HG03378 (cell line): Measurements from ENCODE around the gene KRT72.

Source experiments
- ATAC-seq: cut with Tn5 transposase; IDR thresholded peaks from one replicate; pipeline ENCODE4 v1.9.1; 2021; ENCODE audit warnings: mild to moderate bottlenecking, moderate library complexity; ENCODE audit not compliant: unreplicated experiment

Gene KRT72

DNA sequence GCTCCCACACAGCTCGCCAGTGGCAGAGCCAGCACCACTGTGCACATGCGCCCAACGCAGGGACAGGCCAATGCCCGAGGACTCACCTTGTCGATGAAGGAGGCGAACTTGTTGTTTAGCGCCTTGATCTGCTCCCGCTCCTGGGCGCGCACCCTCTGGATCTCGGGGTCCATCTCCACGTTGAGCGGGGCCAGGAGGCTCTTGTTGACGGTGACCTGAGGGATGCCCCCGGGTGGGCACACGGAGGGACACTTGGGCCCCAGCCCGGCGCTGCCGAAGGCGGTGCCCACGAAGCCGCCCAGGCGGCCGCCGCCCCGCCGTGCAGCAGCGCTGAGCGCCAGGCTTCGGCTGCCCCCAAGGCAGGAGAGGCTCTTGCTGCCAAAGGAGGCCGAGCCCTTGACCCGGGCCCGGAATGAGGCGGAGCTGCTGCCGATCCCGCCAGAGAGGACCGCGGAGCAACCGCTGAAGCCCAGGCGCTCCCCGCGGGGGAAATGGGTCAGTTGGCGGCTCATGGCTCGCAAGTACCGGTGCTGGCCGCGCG lies at the start of gene KRT72:
Gene KRT72, minus strand, starts transcription at position 523 of the 541 bp plus-strand sequence. Its CDS starts 11 bp downstream, at position 512.
- no peak for ATAC-seq

DNA sequence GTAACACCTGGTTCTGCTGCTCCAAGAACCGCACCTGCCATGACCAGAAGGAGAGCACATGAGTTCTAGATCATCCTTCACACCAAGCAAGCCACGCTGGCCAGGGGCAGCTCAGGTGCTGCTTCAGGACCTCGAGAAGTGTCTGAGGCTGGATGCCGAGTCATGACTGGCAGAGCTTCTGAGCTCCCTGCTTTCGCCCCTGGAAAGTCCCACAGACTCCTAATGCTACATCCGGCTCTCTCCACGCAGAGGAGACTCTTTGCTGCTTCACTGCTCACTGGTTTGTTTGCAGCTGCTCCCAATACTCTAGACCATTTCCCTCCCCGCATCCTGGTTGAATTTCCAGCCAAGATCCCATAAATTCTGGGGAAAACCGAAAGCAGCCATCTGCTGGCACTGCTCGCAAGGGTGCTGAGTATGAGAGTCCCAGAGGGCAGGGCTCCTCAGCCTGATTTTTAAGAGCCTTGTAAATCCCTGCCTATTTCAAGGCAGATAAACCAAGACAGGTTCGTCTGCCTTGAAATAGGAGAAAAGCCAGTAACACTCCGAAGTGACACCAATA lies 49.3 kb upstream of the KRT72 start:
- no peak for ATAC-seq

DNA sequence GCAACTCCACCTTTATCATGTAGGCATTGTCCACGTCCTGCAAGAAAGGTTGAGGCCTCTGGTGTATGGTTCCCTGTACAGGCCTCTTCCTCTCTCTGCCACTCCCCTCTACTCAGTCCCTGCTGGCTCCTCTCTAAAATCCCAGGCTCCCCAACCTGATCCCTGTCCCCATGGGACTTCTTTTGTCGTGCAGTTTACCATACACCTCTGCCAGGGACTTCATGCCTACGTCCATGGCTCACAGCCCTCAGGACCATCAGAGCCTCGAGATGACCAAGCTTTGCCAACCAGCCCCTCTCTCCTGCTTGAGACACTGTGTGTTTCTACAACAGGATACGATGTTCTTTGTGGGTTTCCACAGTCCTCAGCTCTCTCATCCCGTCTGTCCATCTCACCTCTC lies 47.8 kb upstream of the KRT72 start:
- no peak for ATAC-seq

DNA sequence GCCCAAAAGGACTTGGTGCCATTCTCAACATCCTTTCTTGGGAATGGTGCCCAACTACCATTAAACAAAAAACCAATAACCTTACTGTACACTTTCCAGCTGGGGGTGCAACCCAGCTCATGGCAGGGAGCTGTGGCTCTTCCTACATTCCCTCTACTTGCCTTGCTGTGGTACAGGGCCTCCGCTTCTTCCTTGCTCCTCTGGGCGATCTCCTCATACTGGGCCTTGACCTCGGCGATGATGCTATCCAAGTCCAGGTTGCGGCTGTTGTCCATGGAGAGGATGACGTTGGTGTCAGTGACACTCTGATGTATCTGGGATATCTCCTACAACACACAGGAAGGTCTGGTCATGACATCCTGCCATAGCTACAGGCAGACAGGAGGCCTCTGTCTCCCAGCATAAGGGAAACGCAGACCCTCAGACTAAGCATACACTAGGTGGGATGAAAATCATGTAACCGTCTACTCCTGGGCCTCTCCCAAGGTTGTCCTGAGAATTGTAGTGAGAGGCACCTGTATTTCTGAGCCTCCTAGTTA lies 46.8 kb upstream of the KRT72 start:
- ATAC-seq: no peak

DNA sequence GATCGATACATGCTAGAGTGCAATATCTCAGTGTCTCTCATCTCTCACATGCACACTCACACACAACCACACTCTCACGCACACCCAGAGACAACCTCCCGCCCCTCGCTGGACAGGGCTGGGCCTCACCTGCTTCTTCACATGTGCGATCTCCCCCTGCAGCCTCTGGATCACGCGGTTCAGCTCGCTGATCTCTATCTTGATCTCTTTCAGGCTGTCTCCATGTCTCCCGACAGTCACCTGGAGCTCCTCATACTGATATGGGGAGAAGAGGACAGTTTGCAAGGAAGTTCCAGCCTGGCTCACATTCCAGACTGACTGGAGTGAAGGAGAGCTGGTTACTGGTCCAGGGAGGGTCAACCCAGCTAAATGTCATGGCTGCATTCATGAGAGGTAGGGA lies 46.3 kb upstream of the KRT72 start:
- ATAC-seq: no peak

DNA sequence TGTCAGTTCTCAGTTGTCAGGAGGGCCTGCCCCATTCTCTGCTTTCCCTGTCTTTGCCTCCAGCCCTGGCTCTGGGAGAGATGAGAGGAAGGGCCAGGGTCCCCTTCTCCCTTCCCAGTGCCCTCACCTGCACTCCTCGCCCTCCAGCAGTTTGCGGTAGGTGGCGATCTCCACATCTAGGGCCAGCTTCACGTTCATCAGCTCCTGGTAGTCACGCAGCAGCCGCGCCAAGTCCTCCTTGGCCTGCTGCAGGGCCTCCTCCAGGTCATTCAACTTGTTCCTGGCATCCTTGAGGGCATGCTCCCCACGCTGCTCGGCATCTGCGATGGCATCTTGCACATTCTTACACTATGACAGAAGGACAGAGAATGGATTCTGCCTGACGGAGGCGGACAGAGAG lies 45.4 kb upstream of the KRT72 start:
- no peak for ATAC-seq

DNA sequence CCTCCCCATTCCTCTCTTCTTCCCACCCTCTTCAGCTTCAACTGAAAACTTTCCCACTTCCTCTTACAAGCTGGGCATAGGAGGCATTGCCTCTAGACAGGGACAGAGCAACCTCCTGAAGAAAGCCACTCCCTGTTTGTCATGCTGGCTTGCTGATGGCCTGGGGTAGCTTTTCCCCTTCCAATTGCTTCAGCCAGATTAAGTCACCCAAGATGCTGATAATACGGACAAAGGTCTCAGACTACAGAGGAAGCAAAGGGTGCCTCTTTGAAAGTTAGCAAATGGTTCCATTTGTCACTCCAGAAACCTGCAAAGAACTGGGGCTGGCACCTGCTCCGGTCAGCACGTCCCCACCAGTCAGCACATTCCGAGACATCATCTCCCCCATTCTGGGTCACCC lies 44.7 kb upstream of the KRT72 start:
- no peak for ATAC-seq

DNA sequence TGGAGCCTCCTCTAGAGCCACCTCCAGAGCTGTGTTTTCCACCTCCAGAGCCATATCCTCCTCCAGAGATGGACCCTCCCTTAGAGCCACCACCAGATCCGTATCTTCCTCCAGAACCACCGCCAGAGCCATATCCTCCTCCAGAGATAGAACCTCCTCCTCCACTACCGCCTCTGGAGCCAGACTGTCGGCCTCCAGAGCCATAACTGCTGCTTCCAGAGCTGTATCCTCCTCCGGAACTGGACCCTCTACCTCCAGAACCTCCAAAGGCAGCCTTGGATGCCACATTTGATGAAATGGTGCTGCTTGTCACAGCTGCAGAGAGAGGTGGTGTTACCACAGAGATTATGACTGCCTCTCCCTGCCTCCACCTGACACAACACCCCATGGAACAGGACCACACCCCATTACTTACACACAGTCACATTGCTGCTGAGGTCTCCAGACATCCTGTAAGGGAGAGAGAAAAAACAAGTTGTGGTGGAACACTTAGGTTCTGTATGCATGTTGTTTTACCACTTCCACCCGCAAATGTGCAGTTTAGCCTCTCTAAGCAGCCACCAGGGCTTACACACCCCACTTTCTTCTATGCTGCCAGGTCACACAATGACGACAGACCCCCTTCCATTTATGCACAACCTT lies 44.0 kb upstream of the KRT72 start:
- ATAC-seq: no peak

DNA sequence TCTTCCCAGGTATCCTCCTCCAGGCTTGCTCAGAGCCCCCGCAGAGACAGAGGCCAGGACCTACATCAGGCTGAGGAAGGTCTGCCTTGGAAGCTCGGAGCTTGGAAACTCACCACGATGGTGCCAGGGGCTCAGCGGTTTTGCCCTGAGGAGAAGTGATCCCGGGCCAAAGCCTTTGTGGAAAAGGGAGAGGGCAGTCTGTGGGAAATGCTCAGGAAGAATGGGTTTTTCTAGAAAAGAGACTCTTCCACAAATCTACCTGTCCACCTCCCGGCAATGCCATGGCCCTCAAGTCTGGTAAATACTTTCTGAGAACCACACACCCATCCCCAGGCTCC lies 42.8 kb upstream of the KRT72 start:
- no peak for ATAC-seq

DNA sequence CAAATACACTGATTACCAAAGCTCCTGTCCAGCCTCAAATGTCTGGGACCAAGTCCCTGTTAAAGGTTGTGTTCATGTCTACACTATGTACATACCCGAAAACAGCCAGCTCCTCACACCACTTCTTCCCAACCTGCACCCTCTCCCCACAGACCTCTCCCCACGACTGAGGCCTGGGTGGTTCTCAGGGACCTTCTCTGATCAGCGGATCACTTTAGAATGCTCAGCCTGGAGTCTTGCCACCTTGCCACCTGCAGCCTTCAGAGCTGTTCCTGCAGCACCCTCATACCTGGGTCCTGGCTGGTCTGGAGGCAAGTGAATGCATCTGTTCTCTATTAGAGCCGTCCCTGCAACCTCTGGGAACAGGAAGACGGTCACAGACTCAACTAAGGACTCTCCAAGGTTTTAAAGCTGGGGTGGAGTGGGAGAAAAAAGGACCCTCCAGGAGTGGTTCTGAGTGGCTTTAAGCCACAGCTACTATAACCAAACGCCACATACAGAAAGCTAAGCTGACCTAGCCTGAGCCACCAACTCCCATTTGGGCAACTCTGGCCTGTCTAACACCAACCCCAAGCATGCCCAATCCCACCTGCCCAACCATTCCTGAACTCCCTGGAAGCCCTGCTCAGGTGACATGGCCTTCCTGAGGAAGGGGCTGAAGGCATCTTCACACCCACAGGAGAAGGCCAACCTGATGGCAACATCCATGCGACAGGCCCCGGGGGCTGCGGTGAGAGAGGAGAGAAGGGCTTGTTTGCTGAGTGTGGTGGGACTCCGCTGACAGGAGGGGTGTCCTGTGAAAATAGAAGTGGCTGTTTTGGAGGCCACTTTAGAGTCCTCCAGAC lies 42.2 kb upstream of the KRT72 start:
- ATAC-seq: no peak

DNA sequence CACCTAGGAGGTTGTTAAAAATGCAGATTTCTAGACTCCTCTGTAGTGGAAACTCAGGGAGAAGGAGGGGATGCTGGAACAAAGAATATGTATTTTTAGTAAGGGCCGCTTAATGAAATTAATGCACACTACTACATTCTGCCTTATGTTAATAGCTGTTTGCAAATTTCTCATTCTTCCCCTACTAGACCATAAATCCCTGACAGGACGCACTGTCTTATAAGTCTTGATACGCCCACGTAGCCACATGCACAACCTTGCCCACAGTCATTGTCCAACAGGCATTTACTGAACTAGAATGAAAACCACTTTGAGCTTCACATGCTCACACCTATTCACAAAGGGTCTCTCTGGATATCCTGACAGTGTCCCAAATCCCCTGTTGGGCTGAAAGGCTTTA lies 40.2 kb upstream of the KRT72 start:
- no peak for ATAC-seq

DNA sequence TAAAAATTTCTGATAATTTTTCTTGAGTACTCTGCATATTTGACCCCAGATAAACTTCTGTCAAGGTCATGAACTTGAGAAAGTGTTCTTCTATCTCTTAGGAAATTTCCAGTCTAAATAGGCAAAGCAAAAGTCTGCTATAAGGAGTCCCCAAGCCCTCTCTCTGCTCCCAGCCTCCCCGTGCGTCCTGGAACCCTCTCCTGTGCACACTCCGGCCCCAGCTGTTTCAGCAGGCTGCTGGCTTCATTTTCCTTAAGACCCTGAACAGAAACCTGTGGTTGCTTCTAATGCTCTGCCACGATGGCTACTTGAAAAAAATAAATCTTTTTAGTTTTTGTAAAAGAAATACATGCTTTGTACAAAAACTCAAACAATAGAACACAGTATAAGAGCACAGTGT lies 36.0 kb upstream of the KRT72 start:
- no peak for ATAC-seq

DNA sequence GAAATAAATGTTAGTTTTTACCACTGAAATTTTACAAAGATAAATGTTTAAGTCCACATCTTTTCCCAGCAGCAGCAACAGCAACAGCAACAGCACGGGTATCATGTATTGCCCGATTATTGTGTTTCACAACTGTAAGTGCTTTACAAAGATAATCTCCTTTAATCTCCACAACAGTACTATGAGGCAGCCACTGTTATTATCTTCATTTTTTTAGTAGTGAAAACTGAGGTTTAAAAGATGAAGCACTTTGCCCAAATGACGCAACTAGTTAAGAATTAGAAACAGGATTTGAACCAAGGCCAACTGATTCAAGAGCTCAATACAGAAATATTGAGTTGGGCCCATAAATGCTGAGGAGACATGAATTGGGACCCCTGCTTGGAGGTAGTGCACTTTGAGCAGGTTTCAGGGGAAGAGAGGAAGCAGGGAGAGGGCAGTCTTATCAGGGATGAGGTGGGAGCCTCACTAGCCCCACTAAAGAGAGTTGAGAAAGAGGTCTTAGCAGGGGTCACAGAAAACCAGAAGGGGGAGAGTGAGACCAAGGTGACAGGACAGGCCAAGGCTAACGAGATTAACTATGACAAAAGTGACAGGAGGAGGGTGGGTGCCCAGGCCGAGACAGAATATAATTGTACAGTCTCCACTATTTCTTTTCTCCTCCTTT lies 35.5 kb upstream of the KRT72 start:
- no peak for ATAC-seq

DNA sequence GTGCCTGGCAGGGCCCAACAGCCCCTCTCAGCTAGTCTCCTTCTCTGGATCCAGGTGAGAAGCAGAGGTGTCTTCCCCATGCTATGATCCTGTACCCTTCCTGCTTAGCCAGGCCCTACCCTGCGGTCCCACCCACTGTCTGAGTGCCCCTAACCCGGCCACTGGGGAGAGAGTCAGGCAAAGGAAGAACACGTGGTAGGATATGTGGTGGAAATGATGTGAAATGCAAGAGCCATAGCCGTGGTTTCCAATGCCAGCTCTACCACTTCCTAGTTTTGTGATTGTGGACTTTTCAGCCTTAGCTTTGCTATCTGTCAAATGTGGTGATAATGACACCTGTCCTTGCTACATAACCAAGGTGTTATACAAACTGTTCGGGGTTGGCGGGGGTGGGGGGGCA lies 34.9 kb upstream of the KRT72 start:
- no peak for ATAC-seq

DNA sequence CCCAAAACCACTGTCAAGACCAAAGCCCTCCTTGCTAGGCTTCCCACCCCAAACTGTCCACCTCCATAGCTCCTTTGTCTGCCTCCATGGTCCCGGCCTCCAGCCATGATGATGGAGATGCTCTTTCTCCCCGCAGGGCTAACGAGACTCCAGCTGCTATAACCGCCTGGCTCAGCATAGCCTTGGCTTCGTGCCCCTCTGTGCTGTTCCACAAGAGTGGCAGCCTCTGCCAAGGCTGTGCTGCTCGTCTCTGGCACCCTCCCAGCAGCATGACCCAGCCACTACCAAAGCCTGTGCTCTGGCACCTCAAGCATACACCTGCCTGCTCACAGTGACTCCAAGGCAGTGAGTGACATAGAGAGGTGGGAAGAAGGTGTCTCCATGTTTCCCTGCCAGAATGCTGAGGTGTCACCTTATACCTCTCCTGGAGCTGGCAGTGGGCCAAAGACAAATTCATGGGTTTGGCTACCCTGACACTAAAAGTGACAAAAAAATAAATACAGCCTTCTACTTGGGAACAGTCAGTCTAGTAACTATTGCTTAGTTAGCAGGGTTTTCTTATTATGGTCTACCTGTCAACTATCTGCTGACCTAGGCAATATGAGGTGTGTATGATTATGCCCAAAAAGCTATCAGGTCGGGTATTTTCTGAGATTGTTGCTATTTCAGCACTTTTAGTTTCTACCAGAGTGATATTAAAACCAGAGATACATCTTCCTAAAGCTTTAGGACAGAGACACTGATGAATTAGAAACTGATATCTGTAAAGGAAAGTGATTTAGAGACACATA lies 33.2 kb upstream of the KRT72 start:
- no peak for ATAC-seq

DNA sequence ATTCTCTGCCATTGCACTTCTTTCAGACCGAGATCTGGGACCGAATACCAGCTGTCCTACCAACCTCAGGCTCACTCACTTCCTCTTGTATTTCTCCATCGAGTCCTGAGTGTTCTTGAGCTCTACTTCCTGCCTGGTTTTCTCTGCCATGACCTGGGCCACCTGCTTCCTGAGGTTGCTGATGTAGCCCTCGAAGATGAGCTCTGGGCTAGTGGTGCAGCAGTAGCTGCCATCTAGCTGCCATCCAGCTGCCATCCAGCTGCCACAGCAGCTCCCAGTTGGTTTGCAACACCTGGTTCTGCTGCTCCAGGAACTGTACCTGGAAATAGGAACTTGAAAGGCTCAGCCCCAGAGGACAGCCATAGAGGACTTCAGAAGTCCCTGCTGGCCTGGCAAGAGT lies 32.1 kb upstream of the KRT72 start:
- no peak for ATAC-seq

DNA sequence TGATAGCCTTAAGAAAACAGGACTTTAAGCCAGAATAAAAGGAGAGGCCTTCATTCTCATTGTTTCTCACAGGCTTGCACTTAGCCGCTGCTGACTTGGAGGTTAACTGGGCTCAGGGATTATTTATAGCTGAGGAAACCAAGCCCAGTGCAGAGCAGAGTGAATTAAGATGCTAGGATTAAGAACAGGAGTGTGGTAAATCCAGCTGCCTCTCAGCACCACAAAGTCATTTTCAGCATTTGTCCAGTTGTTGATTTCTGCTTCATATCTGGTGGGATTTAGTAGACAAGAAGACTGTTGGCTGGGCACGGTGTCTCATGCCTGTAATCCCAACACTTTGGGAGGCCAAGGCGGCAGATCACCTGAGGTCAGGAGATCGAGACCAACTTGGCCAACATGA lies 31.4 kb upstream of the KRT72 start:
- ATAC-seq: no peak

DNA sequence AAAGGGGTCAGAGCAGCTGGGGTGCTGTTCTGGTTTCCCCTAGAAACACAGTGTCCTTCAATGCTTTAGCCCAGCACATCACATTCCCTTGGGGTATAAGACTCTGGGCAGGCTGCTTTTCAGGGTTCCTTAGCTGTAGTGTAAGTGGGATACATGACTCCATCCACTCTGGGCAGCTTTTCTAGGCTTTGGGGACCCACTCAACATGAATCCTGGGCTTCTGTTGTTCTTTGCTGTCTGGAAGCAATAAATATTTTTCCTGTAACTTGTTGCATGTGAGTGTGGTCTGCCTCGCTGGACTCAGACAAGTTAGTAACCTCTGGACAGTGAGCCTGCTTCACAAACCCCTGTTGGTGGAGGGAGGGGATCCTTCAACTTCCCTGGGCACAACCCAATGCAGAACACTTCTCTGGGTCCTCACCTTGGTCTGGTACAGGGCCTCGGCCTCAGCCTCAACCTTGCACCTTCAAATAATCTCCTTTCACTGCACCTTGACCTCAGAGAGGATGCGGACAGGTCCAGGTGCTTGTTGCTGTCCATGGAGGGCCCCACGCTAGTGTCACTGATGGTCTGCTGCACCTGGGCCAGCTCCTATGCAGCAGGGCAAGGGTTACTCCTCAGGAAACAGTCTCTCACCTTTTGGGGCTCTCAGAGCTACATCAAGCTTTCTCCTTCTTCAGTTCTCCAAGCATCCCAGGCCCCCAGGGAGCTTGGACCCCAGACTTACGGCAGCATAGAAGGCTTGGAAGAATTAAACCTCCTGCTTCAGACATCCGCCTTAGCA lies 30.6 kb upstream of the KRT72 start:
- no peak for ATAC-seq

DNA sequence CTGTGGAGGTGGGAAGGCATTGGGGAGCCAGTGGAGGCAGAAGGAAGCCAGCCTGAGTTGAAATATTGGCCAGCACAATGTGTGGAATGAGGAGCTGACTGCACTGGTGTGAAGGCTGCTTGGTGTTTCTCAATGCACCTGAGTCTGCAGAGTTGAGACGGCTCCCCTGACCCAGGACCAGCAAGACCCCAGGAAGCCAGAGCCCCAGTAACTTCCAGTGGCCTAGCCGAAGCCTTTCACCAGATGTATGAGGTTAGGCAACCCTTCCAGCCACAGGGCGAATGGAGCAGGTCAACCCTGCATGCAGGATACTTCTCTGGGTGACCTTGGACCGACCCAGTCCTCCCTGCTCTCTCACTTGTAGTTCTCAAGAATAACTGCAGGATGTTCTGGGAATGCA lies 30.0 kb upstream of the KRT72 start:
- ATAC-seq: no peak
